GM20431 (cell line): Measurements from ENCODE around the gene ANKRD40.
"Not testable (repeated sequence)": the region's sequence is repeated elsewhere in the genome, so short reads cannot be mapped to it uniquely, and the experiment has no call there.

Experiments
- in situ Hi-C: fragments of 300-500 bp; cut with MseI, MboI; formaldehyde crosslinking; loops from one replicate; pipeline ENCODE4 v1.15.0; 2020; ENCODE audit warnings: low sequenced_read_pairs; ENCODE audit not compliant: unreplicated experiment

Gene ANKRD40

GRCh38 chr17:50687200-50688066 is 20.3 kb downstream of the ANKRD40 start:
- in situ Hi-C loops, result no loop called here

- in situ Hi-C loops, result no loop called here
These were observed 21.1 kb downstream of the ANKRD40 start for GRCh38 chr17:50686494-50687199.

- in situ Hi-C loops, result no loop called here
These were observed 21.8 kb downstream of the ANKRD40 start for GRCh38 chr17:50685691-50686493.

- in situ Hi-C loops, result no loop called here
These were observed 22.4 kb downstream of the ANKRD40 start for GRCh38 chr17:50685334-50685665.

DNA sequence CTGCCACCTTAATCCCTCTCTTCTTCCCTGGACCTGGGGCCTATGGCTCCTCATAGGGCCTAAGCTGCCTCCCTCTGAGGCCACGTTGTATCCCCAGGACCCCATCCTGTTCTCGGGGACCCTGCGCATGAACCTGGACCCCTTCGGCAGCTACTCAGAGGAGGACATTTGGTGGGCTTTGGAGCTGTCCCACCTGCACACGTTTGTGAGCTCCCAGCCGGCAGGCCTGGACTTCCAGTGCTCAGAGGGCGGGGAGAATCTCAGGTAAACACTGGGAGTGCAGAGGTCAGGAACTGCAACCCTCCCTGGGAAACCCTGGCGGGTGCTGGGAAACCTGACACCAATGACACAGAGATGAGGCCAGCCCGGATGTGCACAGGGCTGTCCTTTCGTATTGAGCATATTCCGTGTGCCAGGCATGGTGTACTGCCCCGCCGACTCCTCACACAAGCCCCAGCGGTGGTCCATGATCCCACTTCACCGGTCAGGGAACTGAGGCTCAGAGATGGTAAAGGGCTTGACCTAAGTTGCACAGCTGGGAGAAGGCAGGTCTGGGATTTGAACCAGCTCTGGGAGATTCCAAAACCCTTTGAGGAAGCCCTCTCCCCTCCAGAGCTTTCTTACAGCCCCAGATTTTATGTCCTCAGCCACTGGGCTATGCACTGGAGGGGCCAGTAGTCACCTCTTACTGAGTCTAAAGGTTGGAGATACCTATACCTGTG is 22.9 kb downstream of the ANKRD40 start:
- in situ Hi-C loops, result no loop called here

GRCh38 chr17:50684288-50684611 is 23.5 kb downstream of the ANKRD40 start:
- in situ Hi-C loops, result no loop called here

DNA sequence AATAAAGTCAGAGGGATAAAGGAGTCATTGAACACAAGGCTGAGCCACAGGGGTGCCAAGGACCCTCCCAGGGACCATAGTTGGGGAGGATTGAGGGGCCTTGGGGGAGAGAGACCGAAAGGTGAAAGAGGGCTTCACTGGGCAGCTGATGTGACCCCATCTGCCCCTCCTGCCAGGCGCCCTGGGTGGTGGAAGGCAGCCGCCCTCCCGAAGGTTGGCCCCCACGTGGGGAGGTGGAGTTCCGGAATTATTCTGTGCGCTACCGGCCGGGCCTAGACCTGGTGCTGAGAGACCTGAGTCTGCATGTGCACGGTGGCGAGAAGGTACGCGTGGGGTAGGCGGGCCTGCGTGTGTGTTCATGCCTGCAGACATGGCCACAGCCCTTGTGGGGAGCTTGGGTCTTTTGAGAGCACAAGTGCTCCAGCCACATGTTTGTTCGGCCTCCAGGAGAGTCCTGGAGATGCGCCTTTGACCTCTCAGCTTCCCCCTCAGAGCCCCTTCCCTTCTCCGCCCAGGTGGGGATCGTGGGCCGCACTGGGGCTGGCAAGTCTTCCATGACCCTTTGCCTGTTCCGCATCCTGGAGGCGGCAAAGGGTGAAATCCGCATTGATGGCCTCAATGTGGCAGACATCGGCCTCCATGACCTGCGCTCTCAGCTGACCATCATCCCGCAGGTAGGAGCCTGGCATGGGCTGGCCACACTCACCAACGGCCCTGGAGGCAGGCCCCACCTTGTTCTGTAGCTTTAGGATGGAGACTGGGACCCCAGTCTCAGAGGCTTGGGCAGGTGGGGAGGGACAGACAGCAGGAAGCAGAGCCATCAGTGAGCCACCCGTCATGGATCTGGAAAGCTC is 24.1 kb downstream of the ANKRD40 start:
- in situ Hi-C loops, result no loop called here

- in situ Hi-C loops, result no loop called here
These were observed 24.8 kb downstream of the ANKRD40 start for GRCh38 chr17:50682938-50683337.

GRCh38 chr17:50682441-50682840 is 25.3 kb downstream of the ANKRD40 start:
- in situ Hi-C loops, result no loop called here

- in situ Hi-C loops, result no loop called here
These were observed 26.2 kb downstream of the ANKRD40 start for GRCh38 chr17:50681263-50682200.

- in situ Hi-C loops, result not testable (repeated sequence)
These were observed 27.0 kb downstream of the ANKRD40 start for GRCh38 chr17:50680543-50681262.

DNA sequence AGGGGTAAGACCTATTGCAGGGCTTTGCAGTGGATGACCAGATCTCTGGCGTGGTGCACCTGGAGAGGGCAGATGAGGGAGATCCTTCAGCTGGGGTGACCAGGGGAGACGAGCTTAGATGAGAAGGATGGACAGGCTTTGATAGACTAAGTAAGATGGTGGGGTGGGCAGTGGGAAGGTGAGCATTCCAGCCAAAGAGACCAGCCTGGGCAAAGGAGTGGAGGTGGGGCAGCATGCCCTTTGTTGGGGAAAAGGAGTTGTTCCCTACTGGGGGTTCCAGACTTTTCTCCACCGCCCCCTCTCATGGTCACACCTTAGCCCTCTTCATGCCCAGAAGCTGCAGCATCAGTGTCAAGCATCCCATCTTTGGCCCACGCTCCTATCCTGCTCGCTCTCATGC is 27.6 kb downstream of the ANKRD40 start:
- in situ Hi-C loops, result no loop called here

DNA sequence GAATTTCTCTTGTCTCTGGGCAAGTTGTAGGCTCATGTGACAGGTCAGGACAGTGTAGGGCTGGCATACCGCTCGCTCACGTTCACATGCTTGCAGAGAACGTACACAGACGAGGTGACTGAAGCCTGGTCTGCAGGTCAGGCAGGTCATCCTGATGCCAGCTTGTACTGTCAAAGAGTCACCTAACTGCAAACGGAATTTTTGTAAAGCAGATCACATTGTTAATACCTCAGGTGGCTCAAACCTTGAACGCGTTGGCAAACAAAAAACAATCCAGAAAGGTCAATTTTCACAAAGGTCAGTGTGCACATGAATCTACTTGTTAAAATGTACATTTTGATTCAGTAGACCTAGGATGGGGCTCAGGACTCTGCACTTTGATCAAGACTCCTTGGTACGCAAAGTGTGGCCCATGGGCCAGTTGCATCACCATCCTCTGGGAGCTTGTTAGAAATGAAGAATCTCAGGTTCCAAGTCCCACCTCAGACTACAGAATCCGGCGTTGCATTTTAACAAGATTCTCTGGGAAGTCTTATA is 28.6 kb downstream of the ANKRD40 start:
- in situ Hi-C loops, result no loop called here

DNA sequence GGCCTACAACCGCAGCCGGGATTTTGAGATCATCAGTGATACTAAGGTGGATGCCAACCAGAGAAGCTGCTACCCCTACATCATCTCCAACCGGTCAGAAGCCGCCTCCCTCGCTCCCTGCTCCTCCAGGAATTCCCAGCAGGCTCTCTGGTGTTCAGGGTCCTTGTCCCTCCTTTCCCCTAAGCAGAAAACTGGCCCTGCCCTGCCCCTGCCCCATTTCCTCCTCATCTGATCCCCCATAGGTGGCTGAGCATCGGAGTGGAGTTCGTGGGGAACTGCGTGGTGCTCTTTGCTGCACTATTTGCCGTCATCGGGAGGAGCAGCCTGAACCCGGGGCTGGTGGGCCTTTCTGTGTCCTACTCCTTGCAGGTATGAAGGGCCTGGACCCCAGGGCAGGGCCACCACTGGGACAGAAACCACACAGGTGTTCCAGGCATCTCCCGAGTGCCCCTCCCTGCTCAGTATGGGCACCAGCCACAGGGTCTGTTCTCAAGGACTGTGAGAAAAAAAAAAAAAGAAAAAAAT is 29.8 kb downstream of the ANKRD40 start:
- in situ Hi-C loops, result no loop called here

DNA sequence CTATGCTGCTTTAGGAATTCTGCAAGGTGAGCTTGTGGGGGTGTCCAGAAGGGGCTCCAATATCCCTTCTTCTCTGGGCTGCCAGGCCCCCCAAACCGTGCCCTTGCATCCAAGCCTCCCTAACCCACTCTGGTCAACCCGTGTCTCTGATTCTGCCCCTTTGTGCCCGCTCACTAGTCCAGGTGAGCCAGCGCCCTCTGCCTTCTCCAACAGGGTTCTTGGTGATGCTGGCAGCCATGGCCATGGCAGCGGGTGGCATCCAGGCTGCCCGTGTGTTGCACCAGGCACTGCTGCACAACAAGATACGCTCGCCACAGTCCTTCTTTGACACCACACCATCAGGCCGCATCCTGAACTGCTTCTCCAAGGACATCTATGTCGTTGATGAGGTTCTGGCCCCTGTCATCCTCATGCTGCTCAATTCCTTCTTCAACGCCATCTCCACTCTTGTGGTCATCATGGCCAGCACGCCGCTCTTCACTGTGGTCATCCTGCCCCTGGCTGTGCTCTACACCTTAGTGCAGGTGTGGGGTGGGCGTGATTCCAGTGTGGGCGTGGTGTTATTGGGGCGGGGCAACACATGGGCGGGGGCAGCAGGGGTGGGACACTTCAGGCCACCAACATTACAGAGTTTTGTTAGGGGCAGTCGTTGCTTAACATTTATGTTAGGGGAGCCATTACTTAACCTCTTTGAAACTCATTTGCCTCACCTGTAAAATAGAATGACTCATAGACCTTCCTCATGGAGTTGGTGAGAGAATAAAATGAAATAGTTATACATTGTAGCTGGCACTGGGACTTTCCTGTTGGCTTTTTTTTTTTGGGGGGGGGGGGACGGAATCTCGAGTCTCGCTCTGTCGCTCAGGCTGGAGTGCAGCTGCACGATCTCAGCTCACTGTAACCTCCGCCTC is 31.4 kb downstream of the ANKRD40 start:
- in situ Hi-C loops, result no loop called here

DNA sequence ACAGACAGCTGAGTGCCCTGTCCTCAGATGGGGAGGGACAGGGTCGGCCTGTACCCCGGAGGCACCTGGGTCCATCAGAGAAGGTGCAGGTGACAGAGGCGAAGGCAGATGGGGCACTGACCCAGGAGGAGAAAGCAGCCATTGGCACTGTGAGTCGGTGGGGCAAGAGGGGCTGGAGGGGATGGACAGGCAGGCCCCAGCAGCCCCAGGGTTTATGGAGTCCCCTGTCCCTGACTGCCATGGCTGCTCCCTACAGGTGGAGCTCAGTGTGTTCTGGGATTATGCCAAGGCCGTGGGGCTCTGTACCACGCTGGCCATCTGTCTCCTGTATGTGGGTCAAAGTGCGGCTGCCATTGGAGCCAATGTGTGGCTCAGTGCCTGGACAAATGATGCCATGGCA is 32.1 kb downstream of the ANKRD40 start:
- in situ Hi-C loops, result no loop called here
